GM23338 (cell line): ENCODE results near the gene LRSAM1.

Source experiments
- CREB1 ChIP-seq: fragments of 250-450 bp; sonication (Bioruptor Pico); IDR thresholded peaks from 2 replicates; pipeline ENCODE4 v1.5.0; 2020; ENCODE audit warnings: low read depth, mild to moderate bottlenecking, moderate library complexity
- EZH2 ChIP-seq: fragments of 200-600 bp; sonication (generic); IDR thresholded peaks from one replicate; pipeline ENCODE4 v1.8.0; 2017; ENCODE audit warnings: antibody characterized with exemption, mild to moderate bottlenecking, low read depth; ENCODE audit not compliant: unreplicated experiment
- EZH2phosphoT487 ChIP-seq: fragments of 200-600 bp; sonication (generic); IDR thresholded peaks from one replicate; pipeline ENCODE4 v1.8.1; 2018; ENCODE audit warnings: antibody characterized with exemption; ENCODE audit not compliant: unreplicated experiment
- JUNB ChIP-seq: IDR thresholded peaks from one replicate; pipeline ENCODE4 v1.6.1; 2016; ENCODE audit warnings: antibody characterized with exemption; ENCODE audit not compliant: unreplicated experiment
- TF ChIP-seq, protein P1 (sequence below), 2 experiments: fragments of 200-600 bp in 1 of 2; sonication (generic) in 1 of 2; conservative IDR thresholded peaks; 2 replicates each; pipeline versions ENCODE4 v1.5.1 to v1.6.1; 2016 to 2017; ENCODE audit warnings: antibody characterized with exemption in 2 of 2, low read depth in 2 of 2, mild to moderate bottlenecking in 2 of 2, moderate library complexity in 1 of 2
- TF ChIP-seq, protein P2 (sequence below): IDR thresholded peaks from one replicate; pipeline ENCODE4 v1.6.1; 2018; ENCODE audit warnings: antibody characterized with exemption; ENCODE audit not compliant: unreplicated experiment

DNA sequence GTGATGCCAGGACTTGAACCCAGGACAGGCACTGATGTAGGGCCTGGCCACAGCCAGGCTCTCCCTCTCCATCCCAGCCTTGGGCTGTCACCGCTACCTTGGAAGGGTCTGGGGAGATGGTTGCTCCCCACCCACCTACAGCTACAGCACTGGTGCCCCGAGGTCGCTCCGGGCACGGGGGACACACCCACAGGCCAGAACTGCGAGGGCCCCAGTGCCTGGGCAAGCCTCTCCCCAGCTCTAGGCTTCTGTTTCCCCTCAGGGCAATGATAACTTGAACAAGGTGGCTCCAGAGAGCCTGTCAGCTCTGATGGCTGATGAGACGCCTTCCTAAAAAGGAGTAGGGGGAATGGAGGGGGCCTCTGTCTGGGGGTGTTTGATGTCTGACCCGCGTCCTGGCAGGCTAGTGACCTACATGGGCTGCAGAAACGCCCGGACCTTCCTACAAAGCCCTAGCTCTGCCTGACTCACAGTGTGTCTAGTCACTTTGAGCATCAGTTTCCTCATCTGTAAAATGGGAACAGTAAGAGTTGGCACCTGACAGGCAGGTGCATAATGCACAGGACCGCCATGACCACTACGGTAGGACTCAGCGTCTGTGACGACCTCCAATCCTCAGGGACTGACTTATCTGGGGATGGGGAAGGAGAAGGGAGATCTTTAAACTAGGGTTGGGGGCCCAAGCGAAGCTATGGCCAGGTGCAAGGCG, 76.4 kb downstream of the LRSAM1 start:
- TF ChIP-seq, protein P1, sequence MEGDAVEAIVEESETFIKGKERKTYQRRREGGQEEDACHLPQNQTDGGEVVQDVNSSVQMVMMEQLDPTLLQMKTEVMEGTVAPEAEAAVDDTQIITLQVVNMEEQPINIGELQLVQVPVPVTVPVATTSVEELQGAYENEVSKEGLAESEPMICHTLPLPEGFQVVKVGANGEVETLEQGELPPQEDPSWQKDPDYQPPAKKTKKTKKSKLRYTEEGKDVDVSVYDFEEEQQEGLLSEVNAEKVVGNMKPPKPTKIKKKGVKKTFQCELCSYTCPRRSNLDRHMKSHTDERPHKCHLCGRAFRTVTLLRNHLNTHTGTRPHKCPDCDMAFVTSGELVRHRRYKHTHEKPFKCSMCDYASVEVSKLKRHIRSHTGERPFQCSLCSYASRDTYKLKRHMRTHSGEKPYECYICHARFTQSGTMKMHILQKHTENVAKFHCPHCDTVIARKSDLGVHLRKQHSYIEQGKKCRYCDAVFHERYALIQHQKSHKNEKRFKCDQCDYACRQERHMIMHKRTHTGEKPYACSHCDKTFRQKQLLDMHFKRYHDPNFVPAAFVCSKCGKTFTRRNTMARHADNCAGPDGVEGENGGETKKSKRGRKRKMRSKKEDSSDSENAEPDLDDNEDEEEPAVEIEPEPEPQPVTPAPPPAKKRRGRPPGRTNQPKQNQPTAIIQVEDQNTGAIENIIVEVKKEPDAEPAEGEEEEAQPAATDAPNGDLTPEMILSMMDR (conservative IDR thresholded peaks at IDR 0.05; ENCODE audit: low read depth in 2 of 2): no peak
- TF ChIP-seq JUNB (no peak), EZH2phosphoT487 (no peak), EZH2 (no peak), CREB1 (CRISPR knock-in tag) (no peak)
- TF ChIP-seq, protein P2, sequence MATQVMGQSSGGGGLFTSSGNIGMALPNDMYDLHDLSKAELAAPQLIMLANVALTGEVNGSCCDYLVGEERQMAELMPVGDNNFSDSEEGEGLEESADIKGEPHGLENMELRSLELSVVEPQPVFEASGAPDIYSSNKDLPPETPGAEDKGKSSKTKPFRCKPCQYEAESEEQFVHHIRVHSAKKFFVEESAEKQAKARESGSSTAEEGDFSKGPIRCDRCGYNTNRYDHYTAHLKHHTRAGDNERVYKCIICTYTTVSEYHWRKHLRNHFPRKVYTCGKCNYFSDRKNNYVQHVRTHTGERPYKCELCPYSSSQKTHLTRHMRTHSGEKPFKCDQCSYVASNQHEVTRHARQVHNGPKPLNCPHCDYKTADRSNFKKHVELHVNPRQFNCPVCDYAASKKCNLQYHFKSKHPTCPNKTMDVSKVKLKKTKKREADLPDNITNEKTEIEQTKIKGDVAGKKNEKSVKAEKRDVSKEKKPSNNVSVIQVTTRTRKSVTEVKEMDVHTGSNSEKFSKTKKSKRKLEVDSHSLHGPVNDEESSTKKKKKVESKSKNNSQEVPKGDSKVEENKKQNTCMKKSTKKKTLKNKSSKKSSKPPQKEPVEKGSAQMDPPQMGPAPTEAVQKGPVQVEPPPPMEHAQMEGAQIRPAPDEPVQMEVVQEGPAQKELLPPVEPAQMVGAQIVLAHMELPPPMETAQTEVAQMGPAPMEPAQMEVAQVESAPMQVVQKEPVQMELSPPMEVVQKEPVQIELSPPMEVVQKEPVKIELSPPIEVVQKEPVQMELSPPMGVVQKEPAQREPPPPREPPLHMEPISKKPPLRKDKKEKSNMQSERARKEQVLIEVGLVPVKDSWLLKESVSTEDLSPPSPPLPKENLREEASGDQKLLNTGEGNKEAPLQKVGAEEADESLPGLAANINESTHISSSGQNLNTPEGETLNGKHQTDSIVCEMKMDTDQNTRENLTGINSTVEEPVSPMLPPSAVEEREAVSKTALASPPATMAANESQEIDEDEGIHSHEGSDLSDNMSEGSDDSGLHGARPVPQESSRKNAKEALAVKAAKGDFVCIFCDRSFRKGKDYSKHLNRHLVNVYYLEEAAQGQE: no peak
